Testis (tissue), 2 donors: ENCODE data around the gene HDHD3.
"Not testable (repeated sequence)": the region's sequence is repeated elsewhere in the genome, so short reads cannot be mapped to it uniquely, and the experiment has no call there.

ENCODE experiments used
- POLR2A ChIP-seq: fragments of 450-650 bp; IDR thresholded peaks from one replicate; pipeline ENCODE4 v1.6.1; 2017; ENCODE audit warnings: antibody characterized with exemption, mild to moderate bottlenecking, moderate library complexity
- TF ChIP-seq, protein P1 (sequence below), 3 experiments: fragments of 450-650 bp in 2 of 3; fragments of 200-600 bp in 1 of 3; sonication (generic) in 1 of 3; IDR thresholded peaks; one replicate each; pipeline ENCODE4 v1.5.1; 2016 to 2019; ENCODE audit warnings: antibody characterized with exemption in 3 of 3, mild to moderate bottlenecking in 2 of 3, moderate library complexity in 1 of 3

DNA sequence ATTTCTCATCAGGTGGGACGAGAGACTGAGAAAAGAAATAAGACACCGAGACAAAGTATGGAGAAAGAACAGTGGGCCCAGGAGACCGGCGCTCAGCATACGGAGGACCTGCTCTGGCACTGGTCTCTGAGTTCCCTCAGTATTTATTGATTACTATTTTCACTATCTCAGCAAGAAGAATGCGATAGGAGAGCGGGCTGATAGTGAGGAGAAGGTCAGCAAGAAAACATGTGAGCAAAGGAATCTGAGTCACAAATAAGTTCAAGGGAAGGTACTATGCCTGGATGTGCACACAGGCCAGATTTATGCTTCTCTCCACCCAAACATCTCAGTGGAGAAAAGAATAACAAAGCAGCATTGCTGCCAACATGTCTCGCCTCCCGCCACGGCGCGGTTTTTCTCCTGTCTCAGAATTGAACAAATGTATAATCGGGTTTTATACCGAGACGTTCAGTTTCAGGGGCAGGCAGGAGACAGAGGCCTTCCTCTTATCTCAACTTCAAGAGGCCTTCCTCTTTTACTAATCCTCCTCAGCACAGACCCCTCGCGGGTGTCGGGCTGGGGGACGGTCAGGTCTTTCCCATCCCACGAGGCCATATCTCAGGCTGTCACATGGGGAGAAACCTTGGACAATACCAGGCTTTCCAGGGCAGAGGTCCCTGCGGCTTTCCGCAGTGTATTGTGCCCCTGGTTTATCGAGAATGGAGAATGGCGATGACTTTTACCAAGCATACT is 2.5 kb upstream of the HDHD3 start:
- TF ChIP-seq, protein P1, sequence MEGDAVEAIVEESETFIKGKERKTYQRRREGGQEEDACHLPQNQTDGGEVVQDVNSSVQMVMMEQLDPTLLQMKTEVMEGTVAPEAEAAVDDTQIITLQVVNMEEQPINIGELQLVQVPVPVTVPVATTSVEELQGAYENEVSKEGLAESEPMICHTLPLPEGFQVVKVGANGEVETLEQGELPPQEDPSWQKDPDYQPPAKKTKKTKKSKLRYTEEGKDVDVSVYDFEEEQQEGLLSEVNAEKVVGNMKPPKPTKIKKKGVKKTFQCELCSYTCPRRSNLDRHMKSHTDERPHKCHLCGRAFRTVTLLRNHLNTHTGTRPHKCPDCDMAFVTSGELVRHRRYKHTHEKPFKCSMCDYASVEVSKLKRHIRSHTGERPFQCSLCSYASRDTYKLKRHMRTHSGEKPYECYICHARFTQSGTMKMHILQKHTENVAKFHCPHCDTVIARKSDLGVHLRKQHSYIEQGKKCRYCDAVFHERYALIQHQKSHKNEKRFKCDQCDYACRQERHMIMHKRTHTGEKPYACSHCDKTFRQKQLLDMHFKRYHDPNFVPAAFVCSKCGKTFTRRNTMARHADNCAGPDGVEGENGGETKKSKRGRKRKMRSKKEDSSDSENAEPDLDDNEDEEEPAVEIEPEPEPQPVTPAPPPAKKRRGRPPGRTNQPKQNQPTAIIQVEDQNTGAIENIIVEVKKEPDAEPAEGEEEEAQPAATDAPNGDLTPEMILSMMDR (IDR thresholded peaks at IDR 0.05) = not testable (repeated sequence)
- not testable (repeated sequence) for TF ChIP-seq POLR2A
